Activated CD4-positive, alpha-beta T cell treated with anti-CD3 and anti-CD28 coated beads, Interleukin-2, amount 50 U/mL, for 4 hours (primary cell): ENCODE measurements around the gene PFKL.
"Not testable (repeated sequence)": the region's sequence is repeated elsewhere in the genome, so short reads cannot be mapped to it uniquely, and the experiment has no call there.

Experiments used
- DNase-seq, 2 experiments: peaks; one replicate each; pipeline ENCODE4 v3.0.0-alpha.2; 2020

Gene PFKL

GRCh38 chr21:44279354-44280260 is 20.2 kb upstream of the PFKL start:
- DNase-seq = no peak

- DNase-seq = no peak
Measured at GRCh38 chr21:44281801-44282200, 18.1 kb upstream of the PFKL start.

GRCh38 chr21:44282370-44282769 is 17.5 kb upstream of the PFKL start:
- no peak for DNase-seq

GRCh38 chr21:44283211-44283785 is 16.6 kb upstream of the PFKL start:
- DNase-seq = not testable (repeated sequence)

- no peak for DNase-seq
Measured at GRCh38 chr21:44283948-44284347, 15.9 kb upstream of the PFKL start.

GRCh38 chr21:44285138-44285992 is 14.5 kb upstream of the PFKL start, which contains the start of gene AIRE:
AIRE (plus strand) TSS chr21:44285876; CDS start chr21:44286007, 131 bp downstream.
- no peak for DNase-seq

GRCh38 chr21:44286086-44286715 is 13.7 kb upstream of the PFKL start:
- DNase-seq = no peak

- DNase-seq = no peak
Measured at GRCh38 chr21:44286716-44287632, 12.9 kb upstream of the PFKL start.

- no peak for DNase-seq
Measured at GRCh38 chr21:44288251-44289110, 11.4 kb upstream of the PFKL start.

- DNase-seq = no peak
Measured at GRCh38 chr21:44289381-44290010, 10.4 kb upstream of the PFKL start.

GRCh38 chr21:44290327-44291077 is 9.4 kb upstream of the PFKL start:
- DNase-seq = no peak

- DNase-seq = no peak
Measured at GRCh38 chr21:44291078-44291935, 8.5 kb upstream of the PFKL start.

- no peak for DNase-seq
Measured at GRCh38 chr21:44291936-44292811, 7.7 kb upstream of the PFKL start.

- DNase-seq = no peak
Measured at GRCh38 chr21:44292812-44293195, 7.0 kb upstream of the PFKL start.

GRCh38 chr21:44293551-44294231 is 6.2 kb upstream of the PFKL start:
- DNase-seq = peak; percentile 28 to 36

- no peak for DNase-seq
Measured at GRCh38 chr21:44294391-44295162, 5.3 kb upstream of the PFKL start.
